Measurements from ENCODE around the gene PIK3R1.

Gene PIK3R1

GRCh38 chr5:68269820-68270219 is 54.3 kb downstream of the PIK3R1 start:
- peaks cover 19% of the 10 kb centered on the region for H3K36me3 ChIP-seq (ENCODE audit: insufficient read depth, low read length)
- no peak overlapping the region for H3K9ac ChIP-seq (ENCODE audit: low read depth, low read length)
- no peak overlapping the region for H3K4me2 ChIP-seq (ENCODE audit: insufficient read depth, low read length)

DNA sequence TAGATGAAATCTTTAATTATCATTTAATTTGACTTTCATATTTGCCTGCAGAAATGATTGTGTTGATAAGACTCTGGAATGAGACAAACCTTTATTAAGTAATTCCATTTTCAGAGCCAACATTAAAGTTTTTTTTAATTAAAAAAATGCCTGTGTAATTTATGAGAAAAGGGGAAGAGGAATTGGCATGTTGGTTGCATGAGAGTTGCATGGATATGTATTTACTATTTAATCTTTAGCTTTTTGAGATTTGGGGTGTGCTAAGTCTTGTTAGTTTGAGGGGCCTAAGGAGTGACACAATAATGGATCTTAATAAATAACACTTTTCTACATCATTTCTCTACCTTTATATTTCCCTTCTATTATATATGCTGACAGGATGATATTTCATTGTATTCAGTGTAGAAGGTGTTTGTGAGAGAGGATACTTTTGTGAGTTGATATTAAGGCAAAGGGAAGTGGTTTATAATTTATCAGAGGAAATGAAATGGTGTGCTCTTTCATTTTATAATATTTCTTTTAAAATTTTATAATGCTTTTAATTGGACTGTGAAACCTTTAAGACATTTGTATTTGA is 54.9 kb downstream of the PIK3R1 start:
- DNase-seq (no peak), ATAC-seq (ENCODE audit: insufficient read depth, low read depth) (no peak)
- Histone ChIP-seq H3K9ac (ENCODE audit: low read depth, low read length) (no peak overlapping the region), H3K79me2 (ENCODE audit: insufficient read depth, low read length) (peaks cover 89% of the 10 kb centered on the region), H4K20me1 (ENCODE audit: insufficient read depth, low read length) (peaks cover 15% of the 10 kb centered on the region; the same call in 1 of the 2 replicates), H3K27ac (ENCODE audit: low read length) (no peak overlapping the region), H3K4me1 (ENCODE audit: insufficient read depth, low read length) (peaks cover 53% of the 10 kb centered on the region), H3K4me2 (ENCODE audit: insufficient read depth, low read length) (no peak overlapping the region), H3K4me3 (ENCODE audit: low read depth in 1 of 2, low read length in 2 of 2) (no peak overlapping the region), H2AFZ (ENCODE audit: low read depth, low read length) (no peak overlapping the region), H3K27me3 (ENCODE audit: insufficient read depth, low read length, poor library complexity) (no peaks in the 10 kb centered on the region), H3K36me3 (ENCODE audit: insufficient read depth, low read length) (peaks cover 25% of the 10 kb centered on the region), H3K9me3 (ENCODE audit: insufficient read depth, low read length, severe bottlenecking) (no peaks in the 10 kb centered on the region)
- TF ChIP-seq, protein P1, sequence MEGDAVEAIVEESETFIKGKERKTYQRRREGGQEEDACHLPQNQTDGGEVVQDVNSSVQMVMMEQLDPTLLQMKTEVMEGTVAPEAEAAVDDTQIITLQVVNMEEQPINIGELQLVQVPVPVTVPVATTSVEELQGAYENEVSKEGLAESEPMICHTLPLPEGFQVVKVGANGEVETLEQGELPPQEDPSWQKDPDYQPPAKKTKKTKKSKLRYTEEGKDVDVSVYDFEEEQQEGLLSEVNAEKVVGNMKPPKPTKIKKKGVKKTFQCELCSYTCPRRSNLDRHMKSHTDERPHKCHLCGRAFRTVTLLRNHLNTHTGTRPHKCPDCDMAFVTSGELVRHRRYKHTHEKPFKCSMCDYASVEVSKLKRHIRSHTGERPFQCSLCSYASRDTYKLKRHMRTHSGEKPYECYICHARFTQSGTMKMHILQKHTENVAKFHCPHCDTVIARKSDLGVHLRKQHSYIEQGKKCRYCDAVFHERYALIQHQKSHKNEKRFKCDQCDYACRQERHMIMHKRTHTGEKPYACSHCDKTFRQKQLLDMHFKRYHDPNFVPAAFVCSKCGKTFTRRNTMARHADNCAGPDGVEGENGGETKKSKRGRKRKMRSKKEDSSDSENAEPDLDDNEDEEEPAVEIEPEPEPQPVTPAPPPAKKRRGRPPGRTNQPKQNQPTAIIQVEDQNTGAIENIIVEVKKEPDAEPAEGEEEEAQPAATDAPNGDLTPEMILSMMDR (IDR thresholded peaks at IDR 0.05; ENCODE audit: borderline replicate concordance, extremely low read depth, low read length, poor library complexity, severe bottlenecking) = no peak
- TF ChIP-seq EZH2 (IDR thresholded peaks at IDR 0.05; ENCODE audit: borderline replicate concordance, low read depth, low read length, severe bottlenecking) = no peak

More at GRCh38 chr5:68269820-68270219, 54.3 kb downstream of the PIK3R1 start:
- H3K27ac ChIP-seq (ENCODE audit: low read length) = peak overlapping the region; percentile 11; the same call in 1 of the 2 replicates
- peaks cover 16% of the 10 kb centered on the region; the same call in 1 of the 2 replicates for H4K20me1 ChIP-seq (ENCODE audit: insufficient read depth, low read length)
- H3K4me3 ChIP-seq (ENCODE audit: low read depth in 1 of 2, low read length in 2 of 2) = no peak overlapping the region
- H2AFZ ChIP-seq (ENCODE audit: low read depth, low read length) = no peak overlapping the region
- H3K79me2 ChIP-seq (ENCODE audit: insufficient read depth, low read length) = peaks cover 90% of the 10 kb centered on the region
- peaks cover 60% of the 10 kb centered on the region for H3K4me1 ChIP-seq (ENCODE audit: insufficient read depth, low read length)
- TF ChIP-seq EZH2 (IDR thresholded peaks at IDR 0.05; ENCODE audit: borderline replicate concordance, low read depth, low read length, severe bottlenecking) = no peak
- TF ChIP-seq, protein P1 (IDR thresholded peaks at IDR 0.05; ENCODE audit: borderline replicate concordance, extremely low read depth, low read length, poor library complexity, severe bottlenecking) = no peak
- H3K27me3 ChIP-seq (ENCODE audit: insufficient read depth, low read length, poor library complexity) = no peaks in the 10 kb centered on the region
- H3K9me3 ChIP-seq (ENCODE audit: insufficient read depth, low read length, severe bottlenecking) = no peaks in the 10 kb centered on the region
- ATAC-seq (ENCODE audit: insufficient read depth, low read depth) (no peak), DNase-seq (no peak)

DNA sequence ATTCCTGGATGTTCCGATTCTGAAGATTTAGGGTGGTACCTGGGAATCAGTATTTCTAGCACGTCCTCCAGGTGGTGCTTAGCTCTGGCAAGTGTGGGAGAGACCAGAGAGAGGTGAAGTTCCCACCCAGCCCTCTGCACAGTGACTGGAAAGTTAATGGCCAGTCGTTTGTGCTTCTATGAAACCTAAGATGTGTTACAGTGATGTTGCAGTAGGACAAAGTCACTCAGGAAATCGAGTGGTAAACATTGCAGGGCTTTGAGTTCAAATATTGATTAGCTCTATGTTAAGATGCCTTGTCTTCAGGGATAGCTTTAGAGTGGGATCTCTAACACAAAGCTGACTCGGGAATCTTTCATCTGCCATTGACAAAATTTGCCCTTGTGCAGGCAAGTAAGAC is 55.6 kb downstream of the PIK3R1 start:
- Histone ChIP-seq H2AFZ (ENCODE audit: low read depth, low read length) (no peak overlapping the region), H3K4me3 (ENCODE audit: low read depth in 1 of 2, low read length in 2 of 2) (no peak overlapping the region), H3K27ac (ENCODE audit: low read length) (peak overlapping the region; percentile 0), H4K20me1 (ENCODE audit: insufficient read depth, low read length) (peaks cover 15% of the 10 kb centered on the region; the same call in 1 of the 2 replicates), H3K36me3 (ENCODE audit: insufficient read depth, low read length) (peaks cover 30% of the 10 kb centered on the region), H3K9ac (ENCODE audit: low read depth, low read length) (no peak overlapping the region; the same call in 1 of the 2 replicates), H3K4me2 (ENCODE audit: insufficient read depth, low read length) (no peak overlapping the region), H3K27me3 (ENCODE audit: insufficient read depth, low read length, poor library complexity) (no peaks in the 10 kb centered on the region), H3K4me1 (ENCODE audit: insufficient read depth, low read length) (peaks cover 48% of the 10 kb centered on the region), H3K9me3 (ENCODE audit: insufficient read depth, low read length, severe bottlenecking) (no peaks in the 10 kb centered on the region), H3K79me2 (ENCODE audit: insufficient read depth, low read length) (peaks cover 83% of the 10 kb centered on the region)
- ATAC-seq (ENCODE audit: insufficient read depth, low read depth) (peak; percentile 48; the same call in 1 of the 3 replicates), DNase-seq (no peak)
- TF ChIP-seq, protein P1 (IDR thresholded peaks at IDR 0.05; ENCODE audit: borderline replicate concordance, extremely low read depth, low read length, poor library complexity, severe bottlenecking) = no peak
- no peak for TF ChIP-seq EZH2 (IDR thresholded peaks at IDR 0.05; ENCODE audit: borderline replicate concordance, low read depth, low read length, severe bottlenecking)
